IMR-90 (cell line): ENCODE results near the gene SH2B2. TPM values are rescaled to one million over a fixed set of nuclear protein-coding genes. Genes with fewer than 3 reads are reported as not detected.

Experiments
- ATAC-seq: fragments of 200-7000 bp; cut with Tn5 transposase; 2 replicates; pipeline ENCODE4 v1.9.1; 2020; ENCODE audit warnings: low read depth, mild to moderate bottlenecking, moderate library complexity
- BruUV-seq: library from RNA; stranded (reverse); fragments of 400-500 nt; replicated peaks from 2 replicates; lab custom pipeline; 2021; lab: Mats Ljungman, UMichigan
- CTCF ChIA-PET: fragments of 300-600 bp; formaldehyde crosslinking; extraction: SDS; loops from one replicate; lab custom pipeline; 2021; ENCODE audit warnings: antibody characterized with exemption; lab: Yijun Ruan, JAX
- POLR2A ChIA-PET: fragments of 300-600 bp; sonication (Branson Sonifier 250); formaldehyde crosslinking; loops from one replicate; lab custom pipeline; 2022; ENCODE audit warnings: antibody characterized with exemption; ENCODE audit not compliant: unreplicated experiment; lab: Charles Lee
- DNase-seq: peaks from one replicate; pipeline ENCODE4 v3.0.0; 2013
- H2AFZ ChIP-seq: replicated peaks from 2 replicates; pipeline ENCODE3; 2013; ENCODE audit warnings: low read length, mild to moderate bottlenecking; ENCODE audit not compliant: poor library complexity
- H2AK5ac ChIP-seq: 2 replicates; pipeline ENCODE4 v1.6.1; 2013; ENCODE audit warnings: low read depth, low read length, inconsistent platforms
- H2AK9ac ChIP-seq: replicated peaks from 2 replicates; pipeline ENCODE3; 2013; ENCODE audit warnings: mild to moderate bottlenecking, low read depth, low read length, moderate library complexity; ENCODE audit not compliant: poor library complexity
- H2BK120ac ChIP-seq: 2 replicates; pipeline ENCODE4 v1.6.1; 2013; ENCODE audit warnings: low read depth, low read length, inconsistent platforms
- H2BK15ac ChIP-seq: 3 replicates; pipeline ENCODE4 v1.6.1; 2013; ENCODE audit warnings: low read depth, low read length, inconsistent platforms
- H2BK20ac ChIP-seq: 2 replicates; pipeline ENCODE4 v1.6.1; 2013; ENCODE audit warnings: low read depth, mild to moderate bottlenecking, inconsistent platforms, low read length, moderate library complexity
- H2BK5ac ChIP-seq: 2 replicates; pipeline ENCODE4 v1.6.1; 2013; ENCODE audit warnings: mild to moderate bottlenecking, low read depth, low read length, inconsistent platforms; ENCODE audit not compliant: poor library complexity, severe bottlenecking
- H3K14ac ChIP-seq: replicated peaks from 2 replicates; pipeline ENCODE4 v1.6.1; 2013; ENCODE audit warnings: low read depth, low read length, inconsistent platforms
- H3K18ac ChIP-seq: 2 replicates; pipeline ENCODE4 v1.6.1; 2013; ENCODE audit warnings: low read depth, low read length, control low read depth
- H3K23ac ChIP-seq: 2 replicates; pipeline ENCODE4 v1.6.1; 2013; ENCODE audit warnings: low read depth, low read length, inconsistent platforms
- H3K27ac ChIP-seq: 2 replicates; pipeline ENCODE4 v1.5.1; 2013; ENCODE audit warnings: mild to moderate bottlenecking, control low read depth, low read length; ENCODE audit not compliant: insufficient read depth
- H3K27me3 ChIP-seq: 2 replicates; pipeline ENCODE4 v1.6.1; 2013; ENCODE audit warnings: low read length; ENCODE audit not compliant: control insufficient read depth, insufficient read depth
- H3K36me3 ChIP-seq: 2 replicates; pipeline ENCODE4 v1.6.1; 2013; ENCODE audit warnings: low read length, mixed read lengths; ENCODE audit not compliant: control insufficient read depth, insufficient read depth
- H3K4ac ChIP-seq: 2 replicates; pipeline ENCODE4 v1.6.1; 2013; ENCODE audit warnings: low read depth, low read length, inconsistent platforms
- H3K4me1 ChIP-seq: 2 replicates; pipeline ENCODE4 v1.6.1; 2013; ENCODE audit warnings: low read length, mixed read lengths; ENCODE audit not compliant: control insufficient read depth, insufficient read depth
- H3K4me2 ChIP-seq: 2 replicates; pipeline ENCODE4 v1.6.1; 2013; ENCODE audit warnings: low read depth, mild to moderate bottlenecking, control low read depth, low read length, moderate library complexity
- H3K4me3 ChIP-seq: 2 replicates; pipeline ENCODE4 v1.5.1; 2013; ENCODE audit warnings: low read depth, mild to moderate bottlenecking, control low read depth, low read length, moderate library complexity; ENCODE audit not compliant: insufficient read depth
- H3K56ac ChIP-seq: 2 replicates; pipeline ENCODE4 v1.6.1; 2013; ENCODE audit warnings: low read length, inconsistent platforms; ENCODE audit not compliant: insufficient read depth; ENCODE audit errors: extremely low read depth
- H3K79me1 ChIP-seq, 2 experiments: 2 replicates each; pipeline ENCODE4 v1.6.1; 2013; ENCODE audit warnings: low read length in 2 of 2, inconsistent platforms in 1 of 2, low read depth in 1 of 2
- H3K9ac ChIP-seq: 2 replicates; pipeline ENCODE4 v1.6.1; 2013; ENCODE audit warnings: low read depth, low read length, control low read depth
- H3K9me1 ChIP-seq: 2 replicates; pipeline ENCODE4 v1.6.1; 2013; ENCODE audit warnings: low read length, inconsistent platforms; ENCODE audit not compliant: insufficient read depth
- H3K9me3 ChIP-seq: 2 replicates; pipeline ENCODE4 v1.6.1; 2013; ENCODE audit warnings: low read length; ENCODE audit not compliant: control insufficient read depth, insufficient read depth
- H4K20me1 ChIP-seq: 2 replicates; pipeline ENCODE4 v1.6.1; 2013; ENCODE audit warnings: low read length, inconsistent platforms; ENCODE audit not compliant: insufficient read depth
- H4K5ac ChIP-seq: 2 replicates; pipeline ENCODE4 v1.6.1; 2013; ENCODE audit warnings: mild to moderate bottlenecking, low read depth, low read length, control low read depth
- H4K8ac ChIP-seq, 2 experiments: 2 replicates each; pipeline ENCODE4 v1.6.1; 2013; ENCODE audit warnings: low read depth in 2 of 2, low read length in 2 of 2, control low read depth in 1 of 2, inconsistent platforms in 1 of 2
- H4K91ac ChIP-seq: 2 replicates; pipeline ENCODE4 v1.6.1; 2013; ENCODE audit warnings: low read depth, low read length, inconsistent platforms; ENCODE audit not compliant: insufficient read depth
- BHLHE40 ChIP-seq: fragments of 150-350 bp; IDR thresholded peaks from 2 replicates; pipeline ENCODE4 v1.6.1; 2016; ENCODE audit warnings: mild to moderate bottlenecking, low read depth, low read length
- CEBPB ChIP-seq: IDR thresholded peaks from 2 replicates; pipeline ENCODE4 v1.6.1; 2012; ENCODE audit warnings: low read depth, low read length, improper control_type of control experiment
- CHD1 ChIP-seq: IDR thresholded peaks from 2 replicates; pipeline ENCODE4 v1.6.1; 2012; ENCODE audit warnings: low read depth, low read length, improper control_type of control experiment
- ELK1 ChIP-seq: fragments of 150-350 bp; IDR thresholded peaks from 2 replicates; pipeline ENCODE4 v1.6.1; 2016; ENCODE audit warnings: low read depth, mild to moderate bottlenecking, low read length, moderate library complexity, borderline replicate concordance
- FOS ChIP-seq: fragments of 150-350 bp; IDR thresholded peaks from 2 replicates; pipeline ENCODE4 v1.6.1; 2016; ENCODE audit warnings: low read depth, low read length
- MAFK ChIP-seq: IDR thresholded peaks from 2 replicates; pipeline ENCODE4 v1.6.1; 2012; ENCODE audit warnings: low read depth, low read length, improper control_type of control experiment
- MAZ ChIP-seq: IDR thresholded peaks from 2 replicates; pipeline ENCODE4 v1.6.1; 2012; ENCODE audit warnings: low read depth, mild to moderate bottlenecking, low read length, improper control_type of control experiment, moderate library complexity, borderline replicate concordance
- NFE2L2 ChIP-seq: fragments of 150-350 bp; IDR thresholded peaks from 2 replicates; pipeline ENCODE4 v1.6.1; 2016; ENCODE audit warnings: low read depth, mild to moderate bottlenecking, low read length
- POLR2A ChIP-seq: IDR thresholded peaks from 2 replicates; pipeline ENCODE4 v1.6.1; 2012; ENCODE audit warnings: mild to moderate bottlenecking, low read depth, low read length
- RAD21 ChIP-seq: IDR thresholded peaks from 2 replicates; pipeline ENCODE4 v1.6.1; 2012; ENCODE audit warnings: low read length, improper control_type of control experiment
- RFX5 ChIP-seq: IDR thresholded peaks from 2 replicates; pipeline ENCODE4 v1.8.0; 2012; ENCODE audit warnings: low read depth, mild to moderate bottlenecking, low read length, moderate library complexity
- SMC3 ChIP-seq: fragments of 150-350 bp; IDR thresholded peaks from 2 replicates; pipeline ENCODE4 v1.6.1; 2016; ENCODE audit warnings: low read depth, mild to moderate bottlenecking, antibody characterized with exemption, low read length, moderate library complexity
- USF2 ChIP-seq: fragments of 150-350 bp; IDR thresholded peaks from 2 replicates; pipeline ENCODE4 v1.6.1; 2017; ENCODE audit warnings: mild to moderate bottlenecking, antibody characterized with exemption, low read length, low read depth
- WGBS, 2 experiments: methylation state at CpG; one replicate each; pipeline versions ENCODE4 v1.1.5 to v1.1.7; 2013; ENCODE audit warnings: missing lambda C conversion rate in 2 of 2; ENCODE audit not compliant: insufficient read length in 1 of 2; ENCODE audit errors: extremely low coverage in 2 of 2; 5-methylcytosine and 5-hydroxymethylcytosine counted together
- dilution Hi-C: fragments of 300-500 bp; cut with HindIII; formaldehyde crosslinking; loops from one replicate; pipeline ENCODE4 v1.14.3; 2018; ENCODE audit warnings: low sequenced_read_pairs; ENCODE audit not compliant: unreplicated experiment
- in situ Hi-C: fragments of 300-500 bp; cut with MboI; formaldehyde crosslinking; loops from 3 replicates; pipeline ENCODE4 v1.14.3; 2019; ENCODE audit warnings: low sequenced_read_pairs, inconsistent platforms, mixed read lengths
- intact Hi-C: fragments of 100-400 bp; cut with micrococcal nuclease; formaldehyde crosslinking; loops from 2 replicates; pipeline ENCODE4 v1.10.0; 2022
- polyA plus RNA-seq, 3 experiments: library from polyadenylated mRNA; depleted of rRNA; stranded (reverse); fragments of >200 nt; gene quantifications; 2 replicates each; pipeline ENCODE4 v1.2.3, GENCODE V29; 2012; ENCODE audit warnings: low replicate concordance in 1 of 3
- total RNA-seq: library from RNA; depleted of rRNA; stranded (reverse); fragments of >200 nt; gene quantifications from 2 replicates; pipeline ENCODE4 v1.2.3, GENCODE V29; 2012

SH2B2 gene
- total and polyA plus RNA-seq, 2 of the 4 experiments (the other 2 are of a cell fraction) = 0.36 to 0.99 TPM

GRCh38 chr7:102277901-102278300, 8.8 kb upstream of the SH2B2 start:
- H2BK5ac ChIP-seq = no peak overlapping the region
- no peak overlapping the region for H3K56ac ChIP-seq
- no peak for TF ChIP-seq MAZ
- TF ChIP-seq SMC3 = no peak
- no peak for TF ChIP-seq RAD21
- TF ChIP-seq CEBPB = no peak
- TF ChIP-seq MAFK = no peak
- no peak for TF ChIP-seq ELK1
- no peak for TF ChIP-seq BHLHE40
- TF ChIP-seq USF2 = no peak
- no peak for TF ChIP-seq CHD1
- no peak for TF ChIP-seq FOS
- TF ChIP-seq RFX5 = no peak
- no peak for TF ChIP-seq POLR2A
- TF ChIP-seq NFE2L2 = no peak
- H2BK15ac ChIP-seq = no peak overlapping the region
- H4K5ac ChIP-seq = no peak overlapping the region
- H4K91ac ChIP-seq = no peak overlapping the region
- H3K4me2 ChIP-seq = no peak overlapping the region
- no peak overlapping the region for H3K9ac ChIP-seq
- no peak overlapping the region for H2BK120ac ChIP-seq
- no peaks in the 10 kb centered on the region for H3K79me1 ChIP-seq
- no peaks in the 10 kb centered on the region for H3K36me3 ChIP-seq
- ChIA-PET POLR2A (no interaction called here), CTCF (interaction anchor here (0.6 kb wide), 1 partner anchor 165 kb away, joined by 3 read pairs; no protein-coding TSS in a partner anchor)
- no peak for DNase-seq
- H3K9me3 ChIP-seq = no peaks in the 10 kb centered on the region
- H3K4me3 ChIP-seq = no peak overlapping the region
- no peak overlapping the region for H3K14ac ChIP-seq
- no peak overlapping the region for H2AK9ac ChIP-seq
- H3K4ac ChIP-seq = no peak overlapping the region
- H4K8ac ChIP-seq = no peak overlapping the region
- H4K20me1 ChIP-seq = no peaks in the 10 kb centered on the region
- dilution Hi-C loops (no loop called here), intact Hi-C loops (no loop called here), in situ Hi-C loops (no loop called here)
- peaks cover 4% of the 10 kb centered on the region; the same call in 1 of the 2 replicates for H3K9me1 ChIP-seq
- H3K23ac ChIP-seq = no peak overlapping the region
- no peak overlapping the region for H2AFZ ChIP-seq
- H2BK20ac ChIP-seq = no peak overlapping the region
- H3K18ac ChIP-seq = no peak overlapping the region
- no peak overlapping the region for H2AK5ac ChIP-seq
- no peaks in the 10 kb centered on the region for H3K27me3 ChIP-seq
- no peak for ATAC-seq
- 87% methylated on average over 3 of the region's 10 CpGs; no CpG with 5 or more reads in 1 of the 2 experiments for WGBS, 2 experiments
- no peak overlapping the region for H3K27ac ChIP-seq
- no TSS peak for BruUV-seq
- H3K4me1 ChIP-seq = peaks cover 8% of the 10 kb centered on the region
